SK-N-SH treated with all-trans-retinoic acid at 6 μM for 48 hours (cell line): ENCODE measurements around the gene XRCC3.

Experiments
- BACH2 ChIP-seq: fragments of 250-450 bp; sonication (Bioruptor Pico); IDR thresholded peaks from 2 replicates; pipeline ENCODE4 v1.9.0; 2021; ENCODE audit warnings: mild to moderate bottlenecking, borderline replicate concordance
- ESRRG ChIP-seq: fragments of 250-450 bp; sonication (Bioruptor Pico); IDR thresholded peaks from 2 replicates; pipeline ENCODE4 v1.6.1; 2021; ENCODE audit warnings: mild to moderate bottlenecking
- OSR1 ChIP-seq: fragments of 250-450 bp; sonication (Bioruptor Pico); IDR thresholded peaks from 2 replicates; pipeline ENCODE4 v1.8.0; 2022; ENCODE audit warnings: moderate library complexity, mild to moderate bottlenecking, inconsistent platforms
- PATZ1 ChIP-seq: fragments of 250-450 bp; sonication (Bioruptor Pico); IDR thresholded peaks from 2 replicates; pipeline ENCODE4 v1.8.0; 2020; ENCODE audit warnings: mild to moderate bottlenecking, moderate library complexity, borderline replicate concordance
- ZC3H10 ChIP-seq: fragments of 250-450 bp; sonication (Bioruptor Pico); IDR thresholded peaks from 2 replicates; pipeline ENCODE4 v1.5.1; 2021; ENCODE audit warnings: mild to moderate bottlenecking, moderate library complexity
- TF ChIP-seq, protein P1 (sequence below): fragments of 250-450 bp; sonication (Bioruptor Pico); IDR thresholded peaks from 2 replicates; pipeline ENCODE4 v1.8.0; 2021; ENCODE audit warnings: low read depth, mild to moderate bottlenecking, moderate library complexity, borderline replicate concordance
- TF ChIP-seq, protein P2 (sequence below): fragments of 250-450 bp; sonication (Bioruptor Pico); IDR thresholded peaks from 2 replicates; pipeline ENCODE4 v1.5.1; 2020; ENCODE audit warnings: low read depth, mild to moderate bottlenecking, moderate library complexity

GRCh38 chr14:103690332-103690731, 24.9 kb downstream of the XRCC3 start:
- TF ChIP-seq PATZ1 (CRISPR knock-in tag) (no peak), OSR1 (no peak), ZC3H10 (CRISPR knock-in tag) (no peak), ESRRG (CRISPR knock-in tag) (no peak), BACH2 (CRISPR knock-in tag) (no peak)
- TF ChIP-seq, protein P1, sequence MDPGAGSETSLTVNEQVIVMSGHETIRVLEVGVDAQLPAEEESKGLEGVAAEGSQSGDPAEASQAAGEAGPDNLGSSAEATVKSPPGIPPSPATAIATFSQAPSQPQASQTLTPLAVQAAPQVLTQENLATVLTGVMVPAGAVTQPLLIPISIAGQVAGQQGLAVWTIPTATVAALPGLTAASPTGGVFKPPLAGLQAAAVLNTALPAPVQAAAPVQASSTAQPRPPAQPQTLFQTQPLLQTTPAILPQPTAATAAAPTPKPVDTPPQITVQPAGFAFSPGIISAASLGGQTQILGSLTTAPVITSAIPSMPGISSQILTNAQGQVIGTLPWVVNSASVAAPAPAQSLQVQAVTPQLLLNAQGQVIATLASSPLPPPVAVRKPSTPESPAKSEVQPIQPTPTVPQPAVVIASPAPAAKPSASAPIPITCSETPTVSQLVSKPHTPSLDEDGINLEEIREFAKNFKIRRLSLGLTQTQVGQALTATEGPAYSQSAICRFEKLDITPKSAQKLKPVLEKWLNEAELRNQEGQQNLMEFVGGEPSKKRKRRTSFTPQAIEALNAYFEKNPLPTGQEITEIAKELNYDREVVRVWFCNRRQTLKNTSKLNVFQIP (CRISPR knock-in tag), result no peak
- TF ChIP-seq, protein P2, sequence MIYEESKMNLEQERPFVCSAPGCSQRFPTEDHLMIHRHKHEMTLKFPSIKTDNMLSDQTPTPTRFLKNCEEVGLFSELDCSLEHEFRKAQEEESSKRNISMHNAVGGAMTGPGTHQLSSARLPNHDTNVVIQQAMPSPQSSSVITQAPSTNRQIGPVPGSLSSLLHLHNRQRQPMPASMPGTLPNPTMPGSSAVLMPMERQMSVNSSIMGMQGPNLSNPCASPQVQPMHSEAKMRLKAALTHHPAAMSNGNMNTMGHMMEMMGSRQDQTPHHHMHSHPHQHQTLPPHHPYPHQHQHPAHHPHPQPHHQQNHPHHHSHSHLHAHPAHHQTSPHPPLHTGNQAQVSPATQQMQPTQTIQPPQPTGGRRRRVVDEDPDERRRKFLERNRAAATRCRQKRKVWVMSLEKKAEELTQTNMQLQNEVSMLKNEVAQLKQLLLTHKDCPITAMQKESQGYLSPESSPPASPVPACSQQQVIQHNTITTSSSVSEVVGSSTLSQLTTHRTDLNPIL (CRISPR knock-in tag), result no peak
